AG09319 (cell line): ENCODE data around the gene ADAMTS14.

Source experiments
- DNase-seq: peaks from one replicate; pipeline ENCODE4 v3.0.0-alpha.2; 2010; ENCODE audit warnings: low read depth; ENCODE audit errors: extremely low read depth
- TF ChIP-seq, protein P1 (sequence below): IDR thresholded peaks from 2 replicates; pipeline ENCODE4 v1.5.1; 2011; ENCODE audit warnings: low read depth, mild to moderate bottlenecking, inconsistent platforms, low read length, moderate library complexity

ADAMTS14 gene

DNA sequence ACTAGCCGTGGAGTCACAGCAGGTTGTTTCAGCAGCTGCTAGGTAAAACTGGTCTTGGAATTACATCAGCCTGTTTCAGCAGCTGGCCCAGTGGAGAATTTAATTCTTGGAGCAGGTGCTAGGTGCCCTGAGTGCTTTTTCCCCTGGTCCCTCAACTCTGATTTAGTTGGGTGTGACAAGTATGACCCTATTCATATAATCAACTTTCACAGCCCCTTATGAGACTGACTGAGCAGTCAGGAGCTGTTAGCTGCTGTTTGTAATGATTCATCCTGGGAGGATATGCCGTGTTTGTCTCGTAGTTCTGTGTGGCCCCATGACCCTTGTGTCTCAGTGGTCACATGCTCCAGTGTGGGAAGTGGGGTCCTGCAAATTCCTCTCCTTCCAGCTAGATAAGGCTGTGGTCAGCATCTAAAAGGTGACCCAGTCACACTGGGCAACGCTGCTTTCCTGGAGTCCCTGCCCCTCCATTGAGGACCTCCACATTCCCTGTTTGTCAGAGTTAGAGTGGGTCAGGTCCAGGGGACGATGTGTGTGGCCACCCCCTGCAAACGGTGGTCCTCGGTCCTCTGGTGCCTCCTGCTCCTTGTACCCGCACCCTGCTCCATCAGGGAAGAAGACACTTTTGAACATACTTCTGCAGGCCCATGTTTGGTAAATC lies 84.5 kb downstream of the ADAMTS14 start:
- TF ChIP-seq, protein P1, sequence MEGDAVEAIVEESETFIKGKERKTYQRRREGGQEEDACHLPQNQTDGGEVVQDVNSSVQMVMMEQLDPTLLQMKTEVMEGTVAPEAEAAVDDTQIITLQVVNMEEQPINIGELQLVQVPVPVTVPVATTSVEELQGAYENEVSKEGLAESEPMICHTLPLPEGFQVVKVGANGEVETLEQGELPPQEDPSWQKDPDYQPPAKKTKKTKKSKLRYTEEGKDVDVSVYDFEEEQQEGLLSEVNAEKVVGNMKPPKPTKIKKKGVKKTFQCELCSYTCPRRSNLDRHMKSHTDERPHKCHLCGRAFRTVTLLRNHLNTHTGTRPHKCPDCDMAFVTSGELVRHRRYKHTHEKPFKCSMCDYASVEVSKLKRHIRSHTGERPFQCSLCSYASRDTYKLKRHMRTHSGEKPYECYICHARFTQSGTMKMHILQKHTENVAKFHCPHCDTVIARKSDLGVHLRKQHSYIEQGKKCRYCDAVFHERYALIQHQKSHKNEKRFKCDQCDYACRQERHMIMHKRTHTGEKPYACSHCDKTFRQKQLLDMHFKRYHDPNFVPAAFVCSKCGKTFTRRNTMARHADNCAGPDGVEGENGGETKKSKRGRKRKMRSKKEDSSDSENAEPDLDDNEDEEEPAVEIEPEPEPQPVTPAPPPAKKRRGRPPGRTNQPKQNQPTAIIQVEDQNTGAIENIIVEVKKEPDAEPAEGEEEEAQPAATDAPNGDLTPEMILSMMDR: no peak
- no peak for DNase-seq

DNA sequence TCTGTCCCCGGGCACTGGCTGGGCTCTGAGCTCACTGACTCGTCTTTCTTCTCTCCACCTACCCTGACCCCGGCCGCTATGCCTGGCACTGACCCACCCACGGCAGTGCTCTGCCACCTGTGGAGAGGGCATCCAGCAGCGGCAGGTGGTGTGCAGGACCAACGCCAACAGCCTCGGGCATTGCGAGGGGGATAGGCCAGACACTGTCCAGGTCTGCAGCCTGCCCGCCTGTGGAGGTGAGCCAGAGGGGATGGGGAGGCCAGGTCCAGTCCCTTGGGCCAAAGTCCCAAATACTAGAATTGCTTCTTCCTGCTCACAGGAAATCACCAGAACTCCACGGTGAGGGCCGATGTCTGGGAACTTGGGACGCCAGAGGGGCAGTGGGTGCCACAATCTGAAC lies 85.5 kb downstream of the ADAMTS14 start:
- TF ChIP-seq, protein P1: no peak
- no peak for DNase-seq

DNA sequence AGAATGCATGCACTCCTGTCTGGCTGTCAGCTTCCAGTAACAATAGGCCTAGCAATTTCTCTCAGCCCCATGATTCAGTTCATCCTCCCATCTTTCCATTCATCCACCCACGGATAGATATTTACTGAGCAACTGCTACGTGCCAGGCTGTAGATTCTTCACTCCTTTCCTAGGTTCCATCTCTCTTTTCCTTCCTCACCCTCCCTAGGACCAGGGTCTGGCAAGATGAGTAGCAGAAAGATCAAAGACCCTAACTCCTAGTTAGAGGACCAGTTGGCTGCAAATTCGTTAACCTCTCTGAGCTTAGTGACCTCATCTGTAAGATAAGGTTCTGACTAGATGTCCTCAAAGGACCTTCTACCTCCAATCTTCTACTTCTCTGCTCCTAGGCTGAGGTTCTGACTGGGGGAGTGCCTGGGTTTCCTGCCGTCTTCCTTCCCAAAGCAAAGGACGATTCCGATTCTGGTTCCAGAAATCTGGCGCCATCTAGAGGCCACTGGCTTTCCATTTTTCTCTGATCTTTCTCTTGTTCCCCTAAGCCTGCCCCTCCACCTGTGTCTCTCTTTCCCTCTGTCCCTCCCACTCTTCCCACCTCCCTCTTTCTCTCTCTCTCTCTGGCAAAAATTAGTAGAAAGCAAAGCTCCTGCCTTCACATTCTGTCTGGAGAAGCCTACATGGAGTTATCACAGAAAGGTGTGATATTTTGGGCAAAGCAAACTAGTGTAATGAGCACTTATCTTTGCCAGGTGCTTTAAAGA lies 86.6 kb downstream of the ADAMTS14 start:
- DNase-seq: peak; percentile 36

DNA sequence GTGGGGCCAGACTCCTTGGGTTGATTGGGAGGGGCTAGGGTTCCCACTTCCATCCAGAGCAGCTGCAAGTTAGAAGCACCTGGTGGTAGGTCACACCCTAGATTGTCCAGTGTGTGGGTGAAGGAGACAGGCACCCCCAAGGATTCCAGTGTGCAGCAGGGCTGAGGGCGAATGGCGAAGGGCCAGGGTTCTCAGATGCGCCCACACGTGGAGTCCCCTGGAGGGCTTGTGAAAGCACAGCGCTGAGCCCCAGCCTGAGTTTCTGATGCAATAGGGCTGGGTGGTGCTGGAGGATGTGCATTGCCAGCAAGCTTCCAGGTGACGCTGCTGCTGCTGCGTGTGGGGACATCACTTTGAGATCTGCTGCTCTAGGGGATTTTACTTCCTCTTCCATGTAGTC lies 87.5 kb downstream of the ADAMTS14 start:
- TF ChIP-seq, protein P1: no peak
- no peak for DNase-seq

More for the DNA sequence above, 86.6 kb downstream of the ADAMTS14 start:
- TF ChIP-seq, protein P1: peak; percentile 74

DNA sequence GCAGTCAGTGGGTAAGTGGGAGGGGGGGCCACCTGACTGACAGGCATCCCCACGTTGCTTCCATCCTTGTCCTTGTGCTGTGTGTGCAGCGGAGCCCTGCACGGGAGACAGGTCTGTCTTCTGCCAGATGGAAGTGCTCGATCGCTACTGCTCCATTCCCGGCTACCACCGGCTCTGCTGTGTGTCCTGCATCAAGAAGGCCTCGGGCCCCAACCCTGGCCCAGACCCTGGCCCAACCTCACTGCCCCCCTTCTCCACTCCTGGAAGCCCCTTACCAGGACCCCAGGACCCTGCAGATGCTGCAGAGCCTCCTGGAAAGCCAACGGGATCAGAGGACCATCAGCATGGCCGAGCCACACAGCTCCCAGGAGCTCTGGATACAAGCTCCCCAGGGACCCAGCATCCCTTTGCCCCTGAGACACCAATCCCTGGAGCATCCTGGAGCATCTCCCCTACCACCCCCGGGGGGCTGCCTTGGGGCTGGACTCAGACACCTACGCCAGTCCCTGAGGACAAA lies 88.0 kb downstream of the ADAMTS14 start:
- no peak for DNase-seq
- TF ChIP-seq, protein P1: no peak

DNA sequence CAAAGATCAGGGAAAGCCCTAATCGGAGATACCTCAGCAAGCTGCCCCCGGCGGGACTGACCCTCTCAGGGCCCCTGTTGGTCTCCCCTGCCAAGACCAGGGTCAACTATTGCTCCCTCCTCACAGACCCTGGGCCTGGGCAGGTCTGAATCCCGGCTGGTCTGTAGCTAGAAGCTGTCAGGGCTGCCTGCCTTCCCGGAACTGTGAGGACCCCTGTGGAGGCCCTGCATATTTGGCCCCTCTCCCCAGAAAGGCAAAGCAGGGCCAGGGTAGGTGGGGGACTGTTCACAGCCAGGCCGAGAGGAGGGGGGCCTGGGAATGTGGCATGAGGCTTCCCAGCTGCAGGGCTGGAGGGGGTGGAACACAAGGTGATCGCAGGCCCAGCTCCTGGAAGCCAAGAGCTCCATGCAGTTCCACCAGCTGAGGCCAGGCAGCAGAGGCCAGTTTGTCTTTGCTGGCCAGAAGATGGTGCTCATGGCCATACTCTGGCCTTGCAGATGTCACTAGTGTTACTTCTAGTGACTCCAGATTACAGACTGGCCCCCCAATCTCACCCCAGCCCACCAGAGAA lies 88.8 kb downstream of the ADAMTS14 start:
- DNase-seq: no peak
- TF ChIP-seq, protein P1: peak; percentile 2; the same call in 1 of the 2 replicates
